MM.1S (cell line): ENCODE data around the gene B4GALNT1.
"Not testable (repeated sequence)": the region's sequence is repeated elsewhere in the genome, so short reads cannot be mapped to it uniquely, and the experiment has no call there.

Source experiments
- DNase-seq: peaks from one replicate; pipeline ENCODE4 v3.0.0-alpha.2; 2015
- H2AFZ ChIP-seq: fragments of 300-600 bp; sonication (generic); 2 replicates; pipeline ENCODE4 v1.6.0; 2016; ENCODE audit warnings: antibody characterized with exemption, low read length
- H3F3A ChIP-seq: fragments of 300-600 bp; sonication (generic); 2 replicates; pipeline ENCODE4 v1.6.1; 2016; ENCODE audit warnings: mild to moderate bottlenecking, antibody characterized with exemption, low read length, moderate library complexity, mixed read lengths; ENCODE audit not compliant: insufficient read depth
- H3K27ac ChIP-seq: fragments of 300-600 bp; sonication (generic); 2 replicates; pipeline ENCODE4 v1.5.1; 2016; ENCODE audit warnings: mild to moderate bottlenecking, low read length
- H3K27me3 ChIP-seq: fragments of 300-600 bp; sonication (generic); replicated peaks from 2 replicates; pipeline ENCODE4 v1.6.0; 2016; ENCODE audit warnings: low read length; ENCODE audit not compliant: insufficient read depth
- H3K36me3 ChIP-seq: fragments of 300-600 bp; sonication (generic); replicated peaks from 2 replicates; pipeline ENCODE4 v1.6.1; 2016; ENCODE audit warnings: mild to moderate bottlenecking, low read length, mixed read lengths; ENCODE audit not compliant: insufficient read depth
- H3K4me1 ChIP-seq: fragments of 300-600 bp; sonication (generic); 2 replicates; pipeline ENCODE4 v1.6.1; 2016; ENCODE audit warnings: low read length, mixed read lengths
- H3K4me2 ChIP-seq: fragments of 300-600 bp; sonication (generic); 2 replicates; pipeline ENCODE4 v1.6.0; 2016; ENCODE audit warnings: low read depth, low read length
- H3K4me3 ChIP-seq: fragments of 300-600 bp; sonication (generic); 2 replicates; pipeline ENCODE4 v1.5.1; 2016; ENCODE audit warnings: low read length, mixed read lengths
- H3K79me2 ChIP-seq: fragments of 300-600 bp; sonication (generic); 2 replicates; pipeline ENCODE4 v1.6.1; 2016; ENCODE audit warnings: mixed run types, low read length, mixed read lengths
- H3K9ac ChIP-seq: fragments of 300-600 bp; sonication (generic); 2 replicates; pipeline ENCODE4 v1.6.1; 2016; ENCODE audit warnings: low read length, mixed read lengths
- H3K9me2 ChIP-seq: fragments of 300-600 bp; sonication (generic); replicated peaks from 2 replicates; pipeline ENCODE4 v1.6.1; 2016; ENCODE audit warnings: mild to moderate bottlenecking, low read length, mixed read lengths; ENCODE audit not compliant: insufficient read depth
- H3K9me3 ChIP-seq: fragments of 300-600 bp; sonication (generic); replicated peaks from 2 replicates; pipeline ENCODE4 v1.6.1; 2016; ENCODE audit warnings: mild to moderate bottlenecking, low read length, mixed read lengths; ENCODE audit not compliant: insufficient read depth
- H4K20me1 ChIP-seq: fragments of 300-600 bp; sonication (generic); 2 replicates; pipeline ENCODE4 v1.6.1; 2016; ENCODE audit warnings: mild to moderate bottlenecking, low read length, moderate library complexity, mixed read lengths; ENCODE audit not compliant: insufficient read depth
- EZH2 ChIP-seq: fragments of 300-600 bp; sonication (generic); optimal IDR thresholded peaks from 2 replicates; pipeline ENCODE3; 2017; ENCODE audit warnings: low read depth, mild to moderate bottlenecking, antibody characterized with exemption, low read length, mixed read lengths
- EZH2phosphoT487 ChIP-seq: fragments of 300-600 bp; sonication (generic); IDR thresholded peaks from 2 replicates; pipeline ENCODE4 v1.6.1; 2018; ENCODE audit warnings: antibody characterized with exemption, low read length
- TF ChIP-seq, protein P1 (sequence below): fragments of 300-600 bp; sonication (generic); IDR thresholded peaks from 2 replicates; pipeline ENCODE4 v1.5.1; 2016; ENCODE audit warnings: antibody characterized with exemption, low read length, mixed read lengths

B4GALNT1 gene

DNA sequence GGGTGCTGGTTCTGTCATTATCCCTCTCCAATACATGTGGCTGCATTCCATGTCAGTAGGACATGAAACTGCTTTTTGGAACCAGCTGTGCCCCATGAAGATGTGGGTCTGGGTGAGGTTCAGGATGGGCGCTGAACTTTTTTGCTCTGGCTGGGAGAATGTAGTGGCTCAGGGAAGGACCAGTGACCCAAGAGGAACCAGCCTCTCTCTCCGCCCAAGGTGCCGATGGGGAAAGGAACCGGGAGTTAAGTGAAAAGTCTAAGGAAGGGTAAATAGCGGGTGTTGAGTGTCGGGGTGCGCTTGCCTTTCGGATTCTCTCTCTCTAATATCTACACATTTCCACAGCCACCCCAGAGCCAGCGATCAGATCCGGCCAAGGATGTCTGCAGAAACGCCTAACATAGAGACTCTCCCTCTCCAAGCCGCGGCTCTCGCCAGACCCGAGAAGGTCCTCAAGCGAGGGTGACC, 14.0 kb downstream of the B4GALNT1 start:
- Histone ChIP-seq H3K4me1 (peaks cover 8% of the 10 kb centered on the region), H3K27me3 (peaks cover 50% of the 10 kb centered on the region), H3K36me3 (no peaks in the 10 kb centered on the region), H3F3A (no peaks in the 10 kb centered on the region), H3K4me2 (no peak overlapping the region), H3K9me3 (no peaks in the 10 kb centered on the region), H3K9me2 (no peaks in the 10 kb centered on the region), H3K79me2 (no peaks in the 10 kb centered on the region), H3K27ac (no peak overlapping the region), H3K4me3 (no peak overlapping the region), H2AFZ (no peak overlapping the region), H3K9ac (no peak overlapping the region), H4K20me1 (no peaks in the 10 kb centered on the region)
- TF ChIP-seq EZH2phosphoT487 (no peak), EZH2 (no peak)
- TF ChIP-seq, protein P1, sequence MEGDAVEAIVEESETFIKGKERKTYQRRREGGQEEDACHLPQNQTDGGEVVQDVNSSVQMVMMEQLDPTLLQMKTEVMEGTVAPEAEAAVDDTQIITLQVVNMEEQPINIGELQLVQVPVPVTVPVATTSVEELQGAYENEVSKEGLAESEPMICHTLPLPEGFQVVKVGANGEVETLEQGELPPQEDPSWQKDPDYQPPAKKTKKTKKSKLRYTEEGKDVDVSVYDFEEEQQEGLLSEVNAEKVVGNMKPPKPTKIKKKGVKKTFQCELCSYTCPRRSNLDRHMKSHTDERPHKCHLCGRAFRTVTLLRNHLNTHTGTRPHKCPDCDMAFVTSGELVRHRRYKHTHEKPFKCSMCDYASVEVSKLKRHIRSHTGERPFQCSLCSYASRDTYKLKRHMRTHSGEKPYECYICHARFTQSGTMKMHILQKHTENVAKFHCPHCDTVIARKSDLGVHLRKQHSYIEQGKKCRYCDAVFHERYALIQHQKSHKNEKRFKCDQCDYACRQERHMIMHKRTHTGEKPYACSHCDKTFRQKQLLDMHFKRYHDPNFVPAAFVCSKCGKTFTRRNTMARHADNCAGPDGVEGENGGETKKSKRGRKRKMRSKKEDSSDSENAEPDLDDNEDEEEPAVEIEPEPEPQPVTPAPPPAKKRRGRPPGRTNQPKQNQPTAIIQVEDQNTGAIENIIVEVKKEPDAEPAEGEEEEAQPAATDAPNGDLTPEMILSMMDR = no peak
- no peak for DNase-seq

DNA sequence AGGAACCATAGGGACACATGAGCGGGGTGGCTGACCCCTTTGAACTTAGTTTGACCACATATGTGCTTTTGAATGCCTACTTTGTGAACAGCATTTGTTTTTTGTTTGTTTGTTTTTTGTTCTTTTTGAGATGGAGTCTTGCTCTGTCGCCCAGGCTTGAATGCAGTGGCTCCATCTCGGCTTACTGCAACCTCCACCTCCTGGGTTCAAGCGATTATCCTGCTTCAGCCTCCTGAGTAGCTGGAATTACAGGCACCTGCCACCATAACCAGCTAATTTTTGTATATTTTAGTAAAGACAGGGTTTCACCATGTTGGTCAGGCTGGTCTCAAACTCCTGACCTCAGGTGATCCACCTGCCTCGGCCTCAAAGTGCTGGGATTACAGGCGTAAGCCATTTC, 14.6 kb downstream of the B4GALNT1 start:
- H3K9me3 ChIP-seq, H3K9ac ChIP-seq, DNase-seq, H3K9me2 ChIP-seq, H4K20me1 ChIP-seq, H3K27ac ChIP-seq, H3K79me2 ChIP-seq, H3K4me3 ChIP-seq, H3K36me3 ChIP-seq, H2AFZ ChIP-seq, H3F3A ChIP-seq, H3K4me2 ChIP-seq: not testable (repeated sequence)
- peaks cover 45% of the 10 kb centered on the region for H3K27me3 ChIP-seq
- peaks cover 11% of the 10 kb centered on the region for H3K4me1 ChIP-seq

DNA sequence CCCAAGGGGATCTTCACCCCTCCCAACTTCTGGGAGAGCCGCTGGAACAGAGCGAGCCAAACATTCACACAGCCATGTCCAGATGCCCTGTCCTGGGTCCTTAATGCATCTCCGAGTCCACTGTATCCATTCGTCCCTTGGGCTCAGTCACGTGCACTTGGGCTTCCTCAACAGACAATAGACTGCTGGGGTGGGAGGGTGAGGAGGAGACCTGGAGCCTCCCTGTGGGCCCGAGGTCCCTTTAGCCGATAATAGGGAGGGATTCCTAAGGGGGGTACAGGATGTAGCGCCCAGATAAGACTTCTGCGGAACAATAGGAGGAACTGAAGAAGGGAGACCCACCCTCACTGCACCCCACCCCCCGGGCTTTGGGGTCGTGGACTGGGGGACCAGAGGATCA, 15.1 kb downstream of the B4GALNT1 start:
- Histone ChIP-seq H3K9me2 (no peaks in the 10 kb centered on the region), H3F3A (no peaks in the 10 kb centered on the region), H4K20me1 (no peaks in the 10 kb centered on the region), H3K27ac (no peak overlapping the region), H2AFZ (no peak overlapping the region), H3K4me1 (peaks cover 11% of the 10 kb centered on the region), H3K36me3 (no peaks in the 10 kb centered on the region), H3K4me2 (no peak overlapping the region), H3K4me3 (no peak overlapping the region), H3K79me2 (no peaks in the 10 kb centered on the region), H3K9me3 (no peaks in the 10 kb centered on the region), H3K9ac (no peak overlapping the region), H3K27me3 (peaks cover 43% of the 10 kb centered on the region)
- no peak for DNase-seq
- TF ChIP-seq EZH2phosphoT487 (no peak), EZH2 (no peak)
- TF ChIP-seq, protein P1 = no peak

DNA sequence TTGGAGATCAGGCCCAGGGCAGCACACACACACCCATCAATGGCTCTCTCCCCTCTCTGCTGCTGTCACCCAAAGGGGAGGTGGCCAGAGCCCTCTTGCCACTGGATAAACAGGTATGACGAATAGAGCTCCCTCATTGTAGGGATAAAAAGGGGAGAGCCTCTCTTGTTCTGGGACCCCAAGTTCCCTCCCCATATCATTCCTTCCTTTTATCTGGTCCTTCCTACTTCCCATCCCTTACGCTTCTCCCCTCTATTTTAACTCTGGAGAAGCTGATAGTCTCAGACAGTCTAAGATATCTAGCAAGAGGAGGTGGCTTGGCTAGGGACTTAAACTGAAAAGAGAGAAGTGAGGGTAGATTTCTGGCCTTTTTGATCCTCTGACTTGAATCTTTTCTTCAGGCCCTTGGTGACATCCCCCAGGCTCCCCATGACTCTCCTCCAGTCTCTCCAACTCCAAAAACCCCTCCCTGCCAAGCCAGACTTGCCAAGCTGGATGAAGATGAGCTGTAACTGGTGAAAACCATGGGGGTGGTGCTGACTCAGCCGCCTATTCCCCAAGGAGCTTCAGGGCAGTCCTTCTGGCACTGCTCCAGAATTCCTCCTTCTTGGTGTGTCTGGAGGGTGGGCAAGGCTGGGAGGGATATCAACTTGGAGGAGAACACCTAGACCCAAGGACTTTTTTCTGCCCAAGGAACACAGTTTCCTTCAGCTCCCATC, 16.5 kb downstream of the B4GALNT1 start:
- H4K20me1 ChIP-seq = no peaks in the 10 kb centered on the region
- no peak overlapping the region for H3K4me2 ChIP-seq
- H2AFZ ChIP-seq = no peak overlapping the region
- H3K79me2 ChIP-seq = no peaks in the 10 kb centered on the region
- TF ChIP-seq EZH2phosphoT487 (no peak), EZH2 (no peak)
- TF ChIP-seq, protein P1 = no peak
- H3K9me3 ChIP-seq = no peaks in the 10 kb centered on the region
- H3K4me3 ChIP-seq = no peak overlapping the region
- peaks cover 10% of the 10 kb centered on the region for H3K4me1 ChIP-seq
- H3K27me3 ChIP-seq = peaks cover 36% of the 10 kb centered on the region
- no peaks in the 10 kb centered on the region for H3F3A ChIP-seq
- no peaks in the 10 kb centered on the region for H3K9me2 ChIP-seq
- H3K9ac ChIP-seq = no peak overlapping the region
- no peak for DNase-seq
- no peak overlapping the region for H3K27ac ChIP-seq
- H3K36me3 ChIP-seq = no peaks in the 10 kb centered on the region
